Right kidney (tissue), 1 donor: ENCODE results near the gene MMP26.
"Not testable (repeated sequence)": the region's sequence is repeated elsewhere in the genome, so short reads cannot be mapped to it uniquely, and the experiment has no call there.

ENCODE experiments used
- DNase-seq: peaks from one replicate; pipeline ENCODE4 v3.0.0-alpha.2; 2016

Gene MMP26

DNA sequence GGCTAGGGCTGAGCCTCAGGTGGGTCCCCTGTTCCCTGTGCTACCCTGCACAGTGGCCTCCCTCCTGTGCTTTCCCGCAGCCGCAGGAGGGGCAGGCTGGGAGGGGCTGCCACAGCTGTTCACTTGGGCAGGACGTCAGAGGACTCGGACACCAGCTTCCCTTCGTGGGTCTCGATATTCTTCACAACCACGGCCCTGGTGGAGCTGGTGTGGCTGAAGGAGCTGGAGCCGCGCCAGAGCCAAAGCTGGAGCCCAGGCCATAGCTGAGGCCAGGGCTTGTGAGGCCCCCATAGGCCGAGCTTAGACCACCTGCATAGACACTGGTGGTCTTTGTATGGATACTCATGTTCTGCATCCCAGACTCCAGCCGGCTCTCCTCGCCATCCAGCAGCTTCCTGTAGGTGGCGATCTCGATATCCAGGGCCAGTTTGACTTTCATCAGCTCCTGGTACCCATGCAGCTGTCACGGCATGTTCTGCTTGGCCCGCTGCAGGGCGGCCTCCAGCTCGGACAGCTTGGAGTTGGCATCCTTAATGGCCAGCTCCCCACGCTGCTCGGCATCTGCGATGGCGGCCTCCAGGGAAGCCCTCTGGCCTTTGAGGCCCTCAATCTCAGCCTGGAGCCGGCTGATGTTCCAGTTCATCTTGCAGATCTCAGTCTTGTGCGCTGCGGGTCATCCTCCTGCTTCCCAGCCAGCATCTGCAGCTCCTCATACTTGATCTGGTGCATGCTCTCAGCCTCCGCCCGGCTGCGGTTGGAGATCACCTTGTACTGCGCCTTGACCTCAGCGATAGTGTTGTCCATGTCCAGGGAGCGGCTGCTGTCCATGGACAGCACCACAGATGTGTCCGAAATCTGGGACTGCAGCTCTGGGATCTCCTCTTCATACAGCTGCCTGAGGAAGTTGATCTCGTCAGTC, 18.3 kb downstream of the MMP26 start:
- not testable (repeated sequence) for DNase-seq

DNA sequence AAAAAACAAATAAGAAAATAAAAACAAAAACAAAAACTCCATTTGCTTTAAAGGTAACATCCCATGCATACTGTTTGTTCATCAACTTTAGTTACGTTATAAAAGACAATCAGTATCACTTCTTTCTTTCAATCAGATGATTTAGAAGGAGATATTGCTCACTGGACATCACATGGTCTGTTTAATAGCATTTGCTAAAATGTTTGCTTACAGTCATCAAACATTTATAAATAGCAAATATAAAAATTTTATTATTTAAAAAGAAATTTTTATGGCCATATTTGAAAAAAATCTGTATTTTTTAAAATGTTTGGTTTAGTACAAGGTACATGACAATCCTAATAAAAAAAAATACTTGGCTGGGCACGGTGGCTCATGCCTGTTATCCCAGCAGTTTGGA, 22.6 kb downstream of the MMP26 start:
- no peak for DNase-seq

DNA sequence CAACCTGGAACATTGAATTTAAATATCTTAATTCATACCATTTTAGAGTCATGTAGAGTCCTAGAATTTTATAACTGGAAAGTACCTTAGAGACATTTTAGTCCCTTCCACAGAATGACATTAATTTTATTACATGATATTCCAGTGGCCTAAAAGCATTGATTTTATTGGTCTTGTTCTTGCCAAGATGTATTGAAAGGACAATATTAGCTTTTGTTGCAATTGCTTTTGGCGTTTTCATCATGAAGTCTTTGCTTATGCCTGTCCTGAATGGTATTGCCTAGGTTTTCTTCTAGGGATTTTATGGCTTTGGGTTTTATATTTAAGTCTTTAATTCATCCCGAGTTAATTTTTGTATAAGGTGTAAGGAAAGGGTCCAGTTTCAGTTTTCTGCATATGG, 36.2 kb downstream of the MMP26 start:
- DNase-seq: no peak

DNA sequence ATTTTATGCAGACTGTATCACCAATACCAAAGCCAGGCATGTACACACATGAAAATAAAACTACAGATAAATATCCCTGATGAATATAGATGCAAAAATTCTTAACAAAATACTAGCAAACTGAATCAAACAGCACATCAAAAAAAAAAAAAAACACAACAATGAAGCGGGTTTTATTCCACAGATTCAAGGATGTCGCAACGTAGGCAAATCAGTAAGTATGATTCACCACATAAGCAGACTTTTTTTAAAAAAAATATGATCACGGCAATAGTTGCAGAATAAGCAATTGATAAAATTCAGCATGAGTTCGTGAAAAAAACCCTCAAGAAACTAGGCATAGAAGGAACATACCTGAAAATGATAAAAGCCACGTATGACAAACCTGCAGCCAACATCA, 43.9 kb downstream of the MMP26 start:
- no peak for DNase-seq

DNA sequence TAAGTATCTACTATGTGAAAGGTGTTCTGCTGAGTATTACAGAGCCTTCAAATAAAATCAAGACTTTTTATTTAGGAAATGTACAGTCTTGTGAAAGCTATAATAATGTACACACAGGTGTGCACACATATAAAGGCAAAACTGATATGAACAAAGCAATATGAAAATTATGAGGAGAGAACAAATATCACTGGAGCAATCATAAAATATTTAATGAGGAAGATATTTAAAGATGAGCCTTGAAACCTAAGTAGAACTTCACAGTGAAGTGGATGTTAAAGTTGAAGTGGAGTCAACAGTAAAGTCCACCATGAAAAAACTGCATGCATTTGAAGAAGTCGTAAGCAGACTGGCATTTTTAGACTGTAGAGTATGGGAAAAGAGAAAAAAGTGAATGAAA, 46.6 kb downstream of the MMP26 start:
- no peak for DNase-seq
